Body of pancreas (tissue), 4 donors: ENCODE results near the gene ARHGEF7. TPM values are rescaled to one million over a fixed set of nuclear protein-coding genes. Genes with fewer than 3 reads are reported as not detected.

Source experiments
- ATAC-seq: fragments of 150-250 bp; one replicate; pipeline ENCODE4 v1.9.1; 2016
- DNase-seq, 4 donors: peaks; one replicate each; pipeline ENCODE4 v3.0.0-alpha.2; 2019
- H3K27ac ChIP-seq, 4 donors: fragments of 200-600 bp; sonication (generic); 1 replicate in 3 of 4; 2 replicates in 1 of 4; pipeline versions ENCODE4 v1.5.1 to v1.6.1; 2016 to 2019; ENCODE audit warnings: mild to moderate bottlenecking in 1 of 4, mixed read lengths in 1 of 4, moderate library complexity in 1 of 4
- H3K27me3 ChIP-seq, 2 donors: fragments of 200-600 bp; sonication (generic); one replicate each; pipeline ENCODE4 v1.6.0; 2016; ENCODE audit warnings: mild to moderate bottlenecking in 1 of 2
- H3K36me3 ChIP-seq, 2 donors: fragments of 200-600 bp; sonication (generic); replicated peaks in 1 of 2; 2 replicates each; pipeline ENCODE4 v1.5.1; 2016; ENCODE audit warnings: low read depth in 2 of 2; ENCODE audit not compliant: insufficient read depth in 1 of 2
- H3K4me1 ChIP-seq: fragments of 200-600 bp; sonication (generic); one replicate; pipeline ENCODE4 v1.6.0; 2016
- H3K4me3 ChIP-seq, 2 donors: fragments of 200-600 bp; sonication (generic); 1 replicate in 1 of 2; 2 replicates in 1 of 2; pipeline ENCODE4 v1.5.1; 2016 to 2019
- H3K9me3 ChIP-seq, 3 donors: fragments of 200-600 bp; sonication (generic); 1 replicate in 2 of 3; 2 replicates in 1 of 3; pipeline ENCODE4 v1.5.1; 2016
- POLR2A ChIP-seq, 3 donors: fragments of 450-650 bp; IDR thresholded peaks; one replicate each; pipeline ENCODE4 v1.6.1; 2016; ENCODE audit warnings: antibody characterized with exemption in 3 of 3, mild to moderate bottlenecking in 2 of 3
- WGBS, 2 donors: methylation state at CpG; one replicate each; pipeline ENCODE4 v1.1.5; 2017; 5-methylcytosine and 5-hydroxymethylcytosine counted together
- intact Hi-C: fragments of 100-400 bp; cut with DNase I; formaldehyde crosslinking; loops from one replicate; pipeline ENCODE4 v1.15.1; 2023
- total RNA-seq, 2 donors: library from RNA; depleted of rRNA; stranded (reverse); fragments of >200 nt; gene quantifications; one replicate each; pipeline ENCODE4 v1.1.0, GENCODE V29; 2016
- TF ChIP-seq, protein P1 (sequence below), 7 experiments: fragments of 450-650 bp in 4 of 7; fragments of 200-600 bp in 3 of 7; sonication (generic) in 3 of 7; IDR thresholded peaks; one replicate each; pipeline ENCODE4 v1.5.1; 2016 to 2019; ENCODE audit warnings: antibody characterized with exemption in 7 of 7

The ARHGEF7 gene
- total RNA-seq, 2 donors from 2014 or later: 27.5 to 81.4 TPM

DNA sequence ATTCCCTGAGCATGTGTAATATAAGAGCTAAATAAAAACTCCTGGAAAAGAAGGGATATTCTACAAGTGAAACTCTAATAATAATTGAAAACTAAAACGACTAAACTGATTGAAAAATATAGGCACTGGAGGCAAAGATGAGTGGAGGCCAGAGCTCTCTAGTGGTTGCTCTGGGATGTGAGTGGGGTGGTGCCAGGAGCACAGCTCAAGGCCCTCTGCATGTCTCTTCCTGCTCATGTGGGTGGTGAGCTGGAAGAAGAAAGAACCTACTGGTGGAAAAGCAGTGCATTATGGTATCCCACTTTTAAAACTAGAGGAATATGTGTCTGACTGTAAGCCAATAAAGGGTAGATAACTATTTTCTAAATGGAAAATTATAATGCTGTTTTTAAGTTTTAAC is 15.8 kb upstream of the ARHGEF7 start:
- Histone ChIP-seq H3K27me3 (no peaks in the 10 kb centered on the region), H3K36me3 (no peaks in the 10 kb centered on the region), H3K9me3 (no peaks in the 10 kb centered on the region), H3K4me3 (no peak overlapping the region), H3K4me1 (no peaks in the 10 kb centered on the region), H3K27ac (no peak overlapping the region)
- ATAC-seq (no peak), DNase-seq (no peak)
- intact Hi-C loops: no loop called here
- TF ChIP-seq POLR2A (IDR thresholded peaks at IDR 0.05): no peak
- TF ChIP-seq, protein P1, sequence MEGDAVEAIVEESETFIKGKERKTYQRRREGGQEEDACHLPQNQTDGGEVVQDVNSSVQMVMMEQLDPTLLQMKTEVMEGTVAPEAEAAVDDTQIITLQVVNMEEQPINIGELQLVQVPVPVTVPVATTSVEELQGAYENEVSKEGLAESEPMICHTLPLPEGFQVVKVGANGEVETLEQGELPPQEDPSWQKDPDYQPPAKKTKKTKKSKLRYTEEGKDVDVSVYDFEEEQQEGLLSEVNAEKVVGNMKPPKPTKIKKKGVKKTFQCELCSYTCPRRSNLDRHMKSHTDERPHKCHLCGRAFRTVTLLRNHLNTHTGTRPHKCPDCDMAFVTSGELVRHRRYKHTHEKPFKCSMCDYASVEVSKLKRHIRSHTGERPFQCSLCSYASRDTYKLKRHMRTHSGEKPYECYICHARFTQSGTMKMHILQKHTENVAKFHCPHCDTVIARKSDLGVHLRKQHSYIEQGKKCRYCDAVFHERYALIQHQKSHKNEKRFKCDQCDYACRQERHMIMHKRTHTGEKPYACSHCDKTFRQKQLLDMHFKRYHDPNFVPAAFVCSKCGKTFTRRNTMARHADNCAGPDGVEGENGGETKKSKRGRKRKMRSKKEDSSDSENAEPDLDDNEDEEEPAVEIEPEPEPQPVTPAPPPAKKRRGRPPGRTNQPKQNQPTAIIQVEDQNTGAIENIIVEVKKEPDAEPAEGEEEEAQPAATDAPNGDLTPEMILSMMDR (IDR thresholded peaks at IDR 0.05): no peak
- WGBS, 2 donors: 30 to 36% methylated on average over 1 of the region's 1 CpG

DNA sequence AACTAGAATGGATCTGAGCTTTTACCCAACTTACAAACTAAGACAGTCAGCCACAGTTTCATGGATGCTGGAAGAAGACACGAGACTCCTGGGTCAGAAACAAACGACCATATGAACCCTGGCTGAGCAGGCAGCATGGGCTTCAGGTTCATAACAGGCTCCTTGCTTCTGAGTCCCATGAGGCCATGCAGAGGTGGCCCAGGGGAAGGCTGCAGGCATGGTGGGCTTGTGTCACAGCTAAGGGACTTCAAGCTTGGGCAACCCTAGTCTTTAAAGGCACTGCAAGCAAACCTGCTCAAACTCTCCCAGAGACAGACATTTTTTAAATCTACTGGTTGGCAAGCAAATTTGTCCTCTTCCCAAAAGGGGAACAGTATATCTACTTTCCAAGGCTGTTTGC is 5.1 kb upstream of the ARHGEF7 start:
- Histone ChIP-seq H3K27me3 (peaks cover 0 to 4% of the 10 kb centered on the region in 2 donors), H3K4me1 (no peaks in the 10 kb centered on the region), H3K9me3 (no peaks in the 10 kb centered on the region), H3K27ac (no peak overlapping the region), H3K4me3 (no peak overlapping the region), H3K36me3 (no peaks in the 10 kb centered on the region)
- TF ChIP-seq POLR2A (IDR thresholded peaks at IDR 0.05): no peak
- TF ChIP-seq, protein P1 (IDR thresholded peaks at IDR 0.05): no peak
- 61% methylated on average over 2 of the region's 2 CpGs for WGBS, 2 donors
- ATAC-seq (no peak), DNase-seq (no peak)
- intact Hi-C loops: no loop called here

DNA sequence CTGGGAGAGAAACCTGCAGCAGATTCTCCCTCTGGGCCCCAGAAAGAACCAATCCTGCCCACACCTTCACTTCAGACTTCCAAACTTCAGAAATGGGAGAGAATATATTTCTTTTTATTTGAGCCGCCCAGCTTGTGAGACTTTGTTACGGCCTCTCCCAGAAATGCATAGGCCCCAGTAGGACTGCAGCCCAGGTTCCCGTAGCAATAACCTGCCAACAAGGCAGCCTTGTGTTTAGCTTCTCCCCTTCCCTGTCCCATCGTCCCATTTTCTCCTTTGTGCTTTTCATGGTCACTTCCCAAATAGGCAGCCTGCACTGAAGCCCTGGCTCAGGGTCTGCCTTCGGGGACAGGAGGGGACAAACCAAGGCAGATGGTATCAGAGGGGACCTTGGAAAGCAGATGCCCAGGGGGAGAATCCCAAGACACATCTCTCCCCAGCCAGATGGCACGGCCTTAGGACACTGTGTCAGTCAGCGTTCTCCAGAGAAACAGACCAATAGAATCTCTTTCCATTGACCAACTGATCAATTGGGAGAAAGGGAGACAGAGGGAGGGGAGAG is 3.7 kb upstream of the ARHGEF7 start:
- Histone ChIP-seq H3K4me3 (no peak overlapping the region), H3K9me3 (no peaks in the 10 kb centered on the region), H3K4me1 (peaks cover 5% of the 10 kb centered on the region), H3K27me3 (peaks cover 0 to 4% of the 10 kb centered on the region in 2 donors), H3K36me3 (no peaks in the 10 kb centered on the region), H3K27ac (no peak overlapping the region)
- DNase-seq: no peak
- WGBS, 2 donors: 73 to 79% methylated on average over 7 of the region's 7 CpGs
- TF ChIP-seq, protein P1 (IDR thresholded peaks at IDR 0.05): no peak
- no peak for TF ChIP-seq POLR2A (IDR thresholded peaks at IDR 0.05)
- ATAC-seq: no peak
- intact Hi-C loops: no loop called here

DNA sequence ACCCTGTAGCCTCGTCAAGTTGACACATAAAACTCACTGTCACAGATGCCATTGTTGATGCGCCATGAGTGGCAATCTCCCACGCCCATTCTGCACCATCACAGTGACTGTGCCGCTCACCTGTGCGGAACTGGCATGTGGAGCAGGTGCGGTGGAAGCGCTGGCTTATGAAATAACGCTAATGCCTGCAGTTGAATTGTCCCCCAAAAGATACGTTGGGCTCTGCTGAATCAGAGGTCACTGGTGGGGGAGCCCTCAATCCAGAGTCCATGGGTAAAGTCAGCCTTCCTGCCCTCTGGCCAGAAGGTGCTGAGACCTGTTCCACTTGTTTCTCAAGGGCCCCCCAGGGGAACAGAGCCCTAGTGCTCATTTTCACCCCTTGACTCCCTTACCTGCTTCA is 2.9 kb upstream of the ARHGEF7 start:
- H3K27me3 ChIP-seq: peaks cover 0 to 4% of the 10 kb centered on the region in 2 donors
- peaks cover 5% of the 10 kb centered on the region for H3K4me1 ChIP-seq

More for the DNA sequence above, 2.9 kb upstream of the ARHGEF7 start:
- 85 to 91% methylated on average over 8 to 9 of the region's 9 CpGs for WGBS, 2 donors
- no peak for TF ChIP-seq POLR2A (IDR thresholded peaks at IDR 0.05)
- TF ChIP-seq, protein P1 (IDR thresholded peaks at IDR 0.05): no peak
- ATAC-seq: no peak
- DNase-seq: no peak
- Histone ChIP-seq H3K36me3 (no peaks in the 10 kb centered on the region), H3K4me3 (no peak overlapping the region), H3K27ac (no peak overlapping the region), H3K9me3 (no peaks in the 10 kb centered on the region)
- intact Hi-C loops: no loop called here
